ENCODE results near the gene ADARB2. TPM values are rescaled to one million over a fixed set of nuclear protein-coding genes. Genes with fewer than 3 reads are reported as not detected.

ADARB2 gene
- total RNA-seq, 4 donors from 2014 or later, result 0.32 to 1.6 (median 0.80) TPM

- DNase-seq (ENCODE audit: low spot score in 2 of 2), result no peak
- Histone ChIP-seq H3K4me1 (no peaks in the 10 kb centered on the region), H3K4me3 (no peak overlapping the region), H3K9me3 (peaks cover 11% of the 10 kb centered on the region), H3K27me3 (no peaks in the 10 kb centered on the region), H3K36me3 (peaks cover 34% of the 10 kb centered on the region), H3K27ac (no peak overlapping the region)
- 94% methylated on average over 3 of the region's 3 CpGs for WGBS
- TF ChIP-seq CTCF (IDR thresholded peaks at IDR 0.05) (no peak), POLR2AphosphoS5 (IDR thresholded peaks at IDR 0.05) (no peak), POLR2A (IDR thresholded peaks at IDR 0.05) (no peak), EP300 (IDR thresholded peaks at IDR 0.05) (no peak)
These were observed 603.8 kb downstream of the ADARB2 start for GRCh38 chr10:1133495-1134045.

GRCh38 chr10:1132584-1132983, 604.7 kb downstream of the ADARB2 start:
- Histone ChIP-seq H3K9me3 (peaks cover 1% of the 10 kb centered on the region), H3K27me3 (no peaks in the 10 kb centered on the region), H3K27ac (no peak overlapping the region), H3K36me3 (peaks cover 42% of the 10 kb centered on the region), H3K4me1 (no peaks in the 10 kb centered on the region), H3K4me3 (no peak overlapping the region)
- TF ChIP-seq POLR2AphosphoS5 (IDR thresholded peaks at IDR 0.05) (no peak), CTCF (IDR thresholded peaks at IDR 0.05) (no peak), POLR2A (IDR thresholded peaks at IDR 0.05) (no peak), EP300 (IDR thresholded peaks at IDR 0.05) (no peak)
- no peak for DNase-seq (ENCODE audit: low spot score in 2 of 2)
- WGBS, result 82% methylated on average over 6 of the region's 10 CpGs

- Histone ChIP-seq H3K36me3 (peaks cover 49% of the 10 kb centered on the region), H3K27me3 (no peaks in the 10 kb centered on the region), H3K4me1 (no peaks in the 10 kb centered on the region), H3K9me3 (no peaks in the 10 kb centered on the region), H3K4me3 (no peak overlapping the region), H3K27ac (no peak overlapping the region)
- no peak for DNase-seq (ENCODE audit: low spot score in 2 of 2)
- TF ChIP-seq EP300 (IDR thresholded peaks at IDR 0.05) (no peak), POLR2AphosphoS5 (IDR thresholded peaks at IDR 0.05) (no peak), POLR2A (IDR thresholded peaks at IDR 0.05) (no peak), CTCF (IDR thresholded peaks at IDR 0.05) (no peak)
- 95% methylated on average over 11 of the region's 12 CpGs for WGBS
These were observed 606.1 kb downstream of the ADARB2 start for GRCh38 chr10:1130995-1131790.

GRCh38 chr10:1130226-1130625, 607.1 kb downstream of the ADARB2 start:
- Histone ChIP-seq H3K27me3 (no peaks in the 10 kb centered on the region), H3K27ac (no peak overlapping the region), H3K9me3 (no peaks in the 10 kb centered on the region), H3K4me1 (no peaks in the 10 kb centered on the region), H3K4me3 (no peak overlapping the region), H3K36me3 (peaks cover 57% of the 10 kb centered on the region)
- 97% methylated on average over 10 of the region's 10 CpGs for WGBS
- DNase-seq (ENCODE audit: low spot score in 2 of 2), result no peak
- no peak for TF ChIP-seq POLR2A (IDR thresholded peaks at IDR 0.05)
- TF ChIP-seq POLR2AphosphoS5 (IDR thresholded peaks at IDR 0.05), result no peak
- TF ChIP-seq EP300 (IDR thresholded peaks at IDR 0.05), result no peak
- TF ChIP-seq CTCF (IDR thresholded peaks at IDR 0.05), result no peak

GRCh38 chr10:1128649-1129048, 608.7 kb downstream of the ADARB2 start:
- H3K4me1 ChIP-seq, result no peaks in the 10 kb centered on the region
- TF ChIP-seq EP300 (IDR thresholded peaks at IDR 0.05), result no peak
- TF ChIP-seq CTCF (IDR thresholded peaks at IDR 0.05), result no peak
- no peak for TF ChIP-seq POLR2AphosphoS5 (IDR thresholded peaks at IDR 0.05)
- TF ChIP-seq POLR2A (IDR thresholded peaks at IDR 0.05), result no peak
- peaks cover 72% of the 10 kb centered on the region for H3K36me3 ChIP-seq
- WGBS, result 98% methylated on average over 15 of the region's 21 CpGs
- H3K4me3 ChIP-seq, result no peak overlapping the region
- H3K27me3 ChIP-seq, result no peaks in the 10 kb centered on the region
- DNase-seq (ENCODE audit: low spot score in 2 of 2), result no peak
- no peak overlapping the region for H3K27ac ChIP-seq
- H3K9me3 ChIP-seq, result no peaks in the 10 kb centered on the region

Measured in suprapubic skin (tissue), 4 donors.